Activated T-cell treated with anti-CD3 and anti-CD28 coated beads, Interleukin-2, amount 50 U/mL, for 24 hours (primary cell): ENCODE results near the gene GAB1.

Experiments
- DNase-seq: peaks from one replicate; pipeline ENCODE4 v3.0.0-alpha.2; 2020
- H3K27ac Mint-ChIP-seq: 2 replicates; pipeline ENCODE4 v1.8.0; 2020; ENCODE audit warnings: mild to moderate bottlenecking, mixed read lengths
- H3K27me3 Mint-ChIP-seq: 2 replicates; pipeline ENCODE4 v1.8.0; 2020; ENCODE audit warnings: mixed read lengths
- H3K36me3 Mint-ChIP-seq: 2 replicates; pipeline ENCODE4 v1.8.0; 2020; ENCODE audit warnings: low read depth, mixed read lengths
- H3K4me1 Mint-ChIP-seq: 2 replicates; pipeline ENCODE4 v1.8.0; 2020; ENCODE audit warnings: low read depth, mixed read lengths
- H3K4me3 Mint-ChIP-seq: 2 replicates; pipeline ENCODE4 v1.8.0; 2020; ENCODE audit warnings: mild to moderate bottlenecking, moderate library complexity, mixed read lengths
- H3K9me3 Mint-ChIP-seq: 2 replicates; pipeline ENCODE4 v1.8.0; 2020; ENCODE audit warnings: mixed read lengths

Gene GAB1

DNA sequence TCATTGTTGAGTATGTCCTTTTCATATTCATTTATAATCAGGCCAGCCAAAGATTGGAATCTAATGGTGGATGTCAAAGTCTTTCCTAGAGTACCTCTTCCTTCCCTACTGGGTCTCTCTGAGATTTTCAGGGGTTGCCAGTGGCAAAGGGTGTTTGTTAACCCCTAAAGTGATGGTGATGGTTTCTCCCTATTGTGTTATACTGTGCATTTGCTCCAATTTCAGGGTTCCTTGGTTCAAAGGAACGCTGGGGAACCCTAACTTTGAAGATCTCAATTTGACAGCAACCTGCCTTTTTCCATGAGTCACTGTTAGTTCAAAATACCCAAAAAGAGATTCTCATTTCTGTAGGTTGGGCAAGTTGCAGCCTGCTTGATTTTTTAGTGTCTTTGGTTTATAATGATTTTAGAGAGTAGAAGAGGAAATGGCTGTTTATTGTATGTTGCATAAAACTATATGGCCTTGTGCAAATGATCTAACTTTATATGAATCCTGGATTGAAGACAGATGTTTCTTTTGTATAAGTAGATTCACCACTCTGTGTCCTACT is 23.0 kb downstream of the GAB1 start:
- Mint-ChIP-seq H3K27me3 (no peaks in the 10 kb centered on the region), H3K27ac (peak overlapping the region; percentile 90), H3K4me3 (peak overlapping the region; percentile 44), H3K4me1 (peaks cover 38% of the 10 kb centered on the region), H3K36me3 (no peaks in the 10 kb centered on the region), H3K9me3 (no peaks in the 10 kb centered on the region)
- DNase-seq = no peak

DNA sequence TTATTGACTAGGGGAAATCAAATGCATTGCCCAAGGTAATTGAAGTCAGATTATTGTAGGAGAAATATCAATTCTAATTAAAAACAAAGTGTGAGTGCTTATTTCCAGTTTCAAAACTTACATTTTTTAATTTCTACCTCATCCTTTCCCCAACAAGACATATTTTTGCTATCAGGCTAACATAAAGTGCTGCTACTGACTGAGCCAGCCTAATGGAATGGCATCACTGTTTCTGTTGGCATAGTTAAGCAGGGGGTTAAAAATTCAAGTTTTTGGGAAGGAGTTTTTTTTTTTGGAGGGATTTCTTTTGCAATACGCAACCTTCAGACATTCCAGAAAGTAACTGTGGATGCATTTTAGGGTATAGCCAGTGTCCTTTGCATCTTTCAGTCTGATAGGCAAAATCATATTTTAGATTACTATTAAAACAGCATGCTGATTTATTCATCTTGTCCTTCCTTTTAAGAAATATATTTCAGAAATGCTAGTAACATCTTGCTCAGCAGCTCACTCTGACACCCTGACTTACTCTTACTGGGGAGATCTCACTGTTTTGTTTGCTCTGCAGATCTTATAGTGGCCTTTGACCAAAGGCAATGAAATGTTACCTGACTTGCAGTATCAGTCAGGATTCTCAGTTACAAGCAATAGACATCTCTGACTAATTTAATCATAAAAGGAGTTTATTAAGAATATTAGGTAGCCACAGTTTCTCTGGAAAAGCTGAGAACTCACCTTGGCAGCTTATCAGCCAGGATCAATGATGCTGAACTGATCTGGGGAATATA is 24.4 kb downstream of the GAB1 start:
- Mint-ChIP-seq H3K4me3 (no peak overlapping the region), H3K27ac (no peak overlapping the region), H3K36me3 (no peaks in the 10 kb centered on the region), H3K27me3 (no peaks in the 10 kb centered on the region), H3K9me3 (no peaks in the 10 kb centered on the region), H3K4me1 (peaks cover 38% of the 10 kb centered on the region)
- DNase-seq = no peak

DNA sequence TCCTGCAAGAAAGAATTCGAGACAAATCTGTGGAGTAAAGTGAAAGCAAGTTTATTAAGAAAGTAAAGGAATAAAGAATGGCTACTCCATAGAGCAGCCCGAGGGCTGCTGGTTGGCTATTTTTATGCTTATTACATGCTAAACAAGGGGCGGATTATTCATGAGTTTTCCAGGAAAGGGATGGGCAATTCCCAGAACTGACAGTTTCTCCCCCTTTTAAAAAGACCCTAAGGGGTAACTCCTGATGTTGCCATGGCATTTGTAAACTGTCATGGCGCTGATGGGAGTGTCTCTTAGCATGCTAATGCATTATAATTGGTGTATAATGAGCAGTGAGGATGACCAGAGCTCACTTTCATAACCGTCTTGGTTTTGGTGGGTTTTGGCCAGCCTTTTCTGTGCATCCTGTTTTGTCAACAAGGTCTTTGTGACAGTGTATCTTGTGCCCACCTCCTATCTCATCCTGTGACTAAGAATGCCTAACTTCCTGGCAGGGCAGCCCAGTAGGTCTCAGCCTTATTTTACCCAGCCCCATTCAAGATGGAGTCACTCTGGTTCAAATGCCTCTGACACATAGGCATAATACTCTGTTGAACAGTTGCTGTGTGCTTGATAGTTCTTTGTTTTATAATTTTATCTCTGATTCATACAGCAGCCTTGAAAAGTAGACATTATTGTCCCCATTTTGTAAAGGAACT is 25.8 kb downstream of the GAB1 start:
- Mint-ChIP-seq H3K36me3 (no peaks in the 10 kb centered on the region), H3K27me3 (no peaks in the 10 kb centered on the region), H3K4me1 (peaks cover 34% of the 10 kb centered on the region), H3K27ac (no peak overlapping the region), H3K9me3 (no peaks in the 10 kb centered on the region), H3K4me3 (no peak overlapping the region)
- DNase-seq = no peak

DNA sequence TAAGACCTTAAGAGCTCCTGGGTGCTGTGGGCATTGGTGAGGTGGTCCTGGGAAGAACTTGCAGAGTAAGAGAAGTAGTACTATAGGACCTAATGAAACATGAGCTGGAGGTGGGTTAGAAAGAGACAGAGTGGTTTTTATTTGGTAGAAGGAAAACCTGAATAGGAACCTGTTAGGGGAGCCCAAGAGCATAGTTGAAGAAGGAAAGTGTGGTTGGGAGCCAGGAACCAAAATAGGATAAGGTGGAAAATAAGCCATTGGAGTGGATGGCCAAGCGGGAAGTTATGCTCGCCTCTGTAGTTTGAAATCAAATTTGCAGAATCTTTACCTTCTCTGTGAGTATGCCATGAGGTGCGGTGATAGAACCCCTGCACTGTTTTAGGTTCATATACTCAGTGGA is 26.7 kb downstream of the GAB1 start:
- H3K27me3 Mint-ChIP-seq = no peaks in the 10 kb centered on the region
- H3K27ac Mint-ChIP-seq = no peak overlapping the region
- no peak for DNase-seq
- no peak overlapping the region for H3K4me3 Mint-ChIP-seq
- H3K4me1 Mint-ChIP-seq = peaks cover 30% of the 10 kb centered on the region
- H3K36me3 Mint-ChIP-seq = no peaks in the 10 kb centered on the region
- no peaks in the 10 kb centered on the region for H3K9me3 Mint-ChIP-seq

DNA sequence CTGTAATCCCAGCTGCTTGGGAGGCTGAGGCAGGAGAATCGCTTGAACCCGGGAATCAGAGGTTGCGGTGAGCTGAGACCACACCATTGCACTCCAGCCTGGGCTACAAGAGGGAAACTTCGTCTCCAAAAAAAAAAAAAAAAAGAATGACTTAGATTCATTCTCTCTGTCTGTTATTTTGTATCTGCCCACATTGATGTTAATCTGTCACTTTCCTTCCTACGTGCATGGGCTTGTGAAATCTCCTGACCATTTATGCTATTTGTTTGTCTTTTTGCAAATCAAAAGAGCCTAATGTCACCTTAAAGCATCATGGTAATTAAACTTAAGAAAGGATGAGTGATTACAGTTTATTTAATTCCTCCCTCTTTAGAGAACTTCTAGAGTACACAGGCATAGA is 27.4 kb downstream of the GAB1 start:
- no peaks in the 10 kb centered on the region for H3K27me3 Mint-ChIP-seq
- H3K9me3 Mint-ChIP-seq = no peaks in the 10 kb centered on the region
- H3K4me1 Mint-ChIP-seq = peaks cover 22% of the 10 kb centered on the region
- H3K4me3 Mint-ChIP-seq = no peak overlapping the region
- H3K27ac Mint-ChIP-seq = no peak overlapping the region
- H3K36me3 Mint-ChIP-seq = no peaks in the 10 kb centered on the region
- no peak for DNase-seq

DNA sequence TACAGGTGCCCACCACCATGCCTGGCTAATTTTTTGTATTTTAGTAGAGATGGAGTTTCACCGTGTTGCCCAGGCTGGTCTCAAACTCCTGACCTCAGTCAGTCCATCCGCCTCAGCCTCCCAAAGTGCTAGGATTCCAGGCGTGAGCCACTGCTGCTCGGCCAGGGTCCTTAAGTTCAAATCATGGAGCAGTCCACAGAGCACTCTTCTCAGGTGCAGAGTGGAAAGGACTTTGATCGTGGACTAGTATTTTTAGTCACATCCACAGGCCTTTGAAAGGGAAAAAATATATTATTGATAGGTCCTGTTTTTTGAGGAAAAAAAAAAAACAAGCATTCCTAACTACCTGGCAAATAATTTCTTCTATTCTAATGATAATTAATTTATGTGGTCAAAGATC is 31.2 kb downstream of the GAB1 start:
- H3K27ac Mint-ChIP-seq = no peak overlapping the region
- H3K27me3 Mint-ChIP-seq = peaks cover 10% of the 10 kb centered on the region
- H3K4me1 Mint-ChIP-seq = no peaks in the 10 kb centered on the region
- no peaks in the 10 kb centered on the region for H3K36me3 Mint-ChIP-seq
- no peak for DNase-seq
- H3K4me3 Mint-ChIP-seq = no peak overlapping the region
- peaks cover 2% of the 10 kb centered on the region for H3K9me3 Mint-ChIP-seq

DNA sequence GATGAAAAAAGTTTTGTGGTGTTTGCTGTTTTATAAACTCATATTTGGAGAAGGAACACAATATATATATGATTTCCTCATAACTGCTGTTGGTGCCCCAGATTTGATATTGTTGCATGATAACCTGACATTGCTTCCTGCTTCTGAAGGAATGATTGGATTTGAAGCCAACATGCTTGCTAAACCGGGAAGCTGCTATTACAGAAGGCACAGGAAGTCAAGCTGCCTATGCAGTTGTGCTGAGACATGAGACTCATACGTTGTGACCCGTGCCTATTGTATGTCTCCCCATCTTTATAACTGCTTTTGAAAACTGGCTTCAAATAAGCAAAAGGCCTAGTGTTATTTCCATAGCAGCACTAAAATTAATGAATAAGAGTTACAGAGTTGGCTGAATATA is 32.9 kb downstream of the GAB1 start:
- H3K4me1 Mint-ChIP-seq = no peaks in the 10 kb centered on the region
- H3K36me3 Mint-ChIP-seq = no peaks in the 10 kb centered on the region
- H3K9me3 Mint-ChIP-seq = peaks cover 2% of the 10 kb centered on the region
- no peak overlapping the region for H3K4me3 Mint-ChIP-seq
- no peak overlapping the region for H3K27ac Mint-ChIP-seq
- peaks cover 10% of the 10 kb centered on the region for H3K27me3 Mint-ChIP-seq
- DNase-seq = no peak

DNA sequence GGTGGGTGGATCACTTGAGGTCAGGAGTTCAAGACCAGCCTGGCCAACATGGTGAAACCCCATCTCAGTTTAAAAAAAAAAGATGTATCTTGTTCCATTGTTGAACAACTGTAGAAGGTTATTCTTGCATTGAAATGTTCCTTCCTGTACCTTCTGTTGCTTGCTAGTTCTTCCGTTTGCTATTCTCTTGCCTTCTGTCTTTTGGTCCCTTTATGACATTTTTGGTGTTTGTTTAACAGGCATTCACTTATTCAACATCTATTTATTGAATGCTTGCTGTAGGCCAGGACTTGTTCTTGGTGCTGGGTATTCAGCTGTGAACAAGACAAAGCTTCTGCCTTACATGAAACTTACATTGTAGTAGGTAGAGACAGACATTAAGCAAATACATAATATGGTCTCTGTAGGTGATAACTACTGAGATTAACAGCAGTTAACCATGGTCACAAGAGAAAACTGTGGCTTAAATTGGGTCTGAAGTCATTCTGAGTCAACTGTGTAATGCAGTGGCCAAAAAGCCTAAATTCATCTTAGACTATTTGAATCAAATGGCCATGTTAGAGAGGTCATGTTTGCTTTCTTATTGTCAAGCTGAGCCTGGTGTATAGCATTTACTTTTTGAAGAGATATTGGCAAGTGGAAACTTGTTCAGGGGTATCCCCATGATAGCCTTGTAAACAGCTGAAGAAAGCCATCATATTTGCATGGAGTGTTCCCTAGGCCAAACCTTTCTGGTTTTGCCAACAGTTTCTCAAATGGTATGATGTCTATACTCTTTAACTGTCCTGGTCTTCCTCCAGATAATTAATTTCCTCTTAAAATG is 35.6 kb downstream of the GAB1 start:
- Mint-ChIP-seq H3K27me3 (peaks cover 10% of the 10 kb centered on the region), H3K27ac (no peak overlapping the region), H3K4me1 (no peaks in the 10 kb centered on the region), H3K9me3 (peaks cover 2% of the 10 kb centered on the region), H3K4me3 (no peak overlapping the region), H3K36me3 (no peaks in the 10 kb centered on the region)
- no peak for DNase-seq

DNA sequence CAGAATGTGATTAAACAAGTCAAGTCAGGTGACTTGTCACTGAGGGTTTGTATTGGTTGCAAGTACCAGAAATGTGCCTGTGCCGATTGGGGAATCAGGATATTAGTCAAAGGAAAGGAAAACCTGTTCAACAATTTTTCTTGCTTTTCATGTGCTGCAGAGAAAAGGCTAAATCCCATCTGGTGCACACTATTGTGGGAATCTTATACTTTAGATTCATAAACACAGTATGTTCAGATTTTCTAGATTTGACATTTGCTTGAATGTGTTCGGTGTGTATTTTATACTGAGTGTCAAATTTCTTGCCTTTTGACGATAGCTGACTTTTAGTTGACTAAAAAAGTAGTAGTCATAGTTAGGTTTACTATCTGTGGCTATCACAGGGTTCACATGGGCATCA is 37.6 kb downstream of the GAB1 start:
- Mint-ChIP-seq H3K27ac (no peak overlapping the region), H3K4me1 (no peaks in the 10 kb centered on the region), H3K4me3 (no peak overlapping the region), H3K9me3 (peaks cover 2% of the 10 kb centered on the region), H3K27me3 (peaks cover 10% of the 10 kb centered on the region), H3K36me3 (no peaks in the 10 kb centered on the region)
- DNase-seq = no peak

DNA sequence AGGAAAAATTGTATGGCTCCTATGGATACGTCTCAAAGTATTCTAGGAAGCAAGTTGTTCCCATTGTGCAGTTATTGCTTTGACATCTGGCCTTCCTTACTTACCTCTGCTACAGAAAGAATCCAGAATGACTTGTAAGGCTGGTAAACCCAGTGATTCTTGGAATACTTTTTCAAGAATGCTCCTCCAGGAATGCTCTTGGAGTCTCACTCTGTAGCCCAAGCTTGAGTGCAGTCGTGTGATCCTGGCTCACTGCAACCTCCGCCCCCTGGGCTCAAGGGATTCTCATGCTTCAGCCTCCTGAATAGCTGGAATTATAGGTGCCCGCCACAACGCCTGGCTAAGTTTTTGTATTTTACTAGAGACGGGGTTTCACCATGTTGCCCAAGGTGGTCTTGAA is 38.1 kb downstream of the GAB1 start:
- H3K9me3 Mint-ChIP-seq = peaks cover 2% of the 10 kb centered on the region
- no peak overlapping the region for H3K4me3 Mint-ChIP-seq
- no peak for DNase-seq
- H3K4me1 Mint-ChIP-seq = no peaks in the 10 kb centered on the region
- H3K27me3 Mint-ChIP-seq = peaks cover 7% of the 10 kb centered on the region
- H3K27ac Mint-ChIP-seq = no peak overlapping the region
- no peaks in the 10 kb centered on the region for H3K36me3 Mint-ChIP-seq

DNA sequence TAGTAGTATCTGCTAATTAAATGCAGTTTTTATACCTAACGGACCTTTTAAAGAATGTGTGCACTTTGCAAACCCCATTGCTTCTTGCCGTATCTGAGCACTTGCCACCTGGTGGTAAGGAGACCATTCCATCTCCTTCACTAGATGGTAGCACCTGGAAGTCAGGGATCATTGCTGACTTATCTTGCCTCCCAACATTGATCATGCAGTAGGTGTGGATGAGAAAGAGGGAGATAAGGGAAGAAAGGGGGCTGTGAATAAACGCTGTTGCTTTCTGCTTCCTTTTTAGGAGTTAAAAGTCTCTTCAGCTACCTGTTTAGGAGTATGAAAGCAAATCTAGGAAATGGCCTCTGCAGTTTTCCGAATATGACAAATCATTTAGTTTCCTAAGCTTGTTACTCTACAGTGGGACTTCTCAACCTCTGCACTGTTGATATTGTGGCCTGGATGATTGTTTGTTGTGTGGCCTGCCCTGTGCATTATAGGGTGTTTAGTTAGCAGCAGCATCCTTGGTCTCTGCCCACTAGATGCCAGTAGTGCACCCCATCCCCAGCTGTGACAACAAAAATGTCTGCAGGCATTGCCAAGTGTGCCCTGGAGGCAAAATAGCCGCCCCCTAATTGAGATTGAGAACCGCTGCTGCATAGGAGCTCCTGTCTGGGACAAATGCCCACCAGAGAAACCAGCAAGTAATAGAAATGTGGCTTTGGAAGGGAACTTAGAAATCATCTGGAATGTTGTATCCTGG is 38.8 kb downstream of the GAB1 start:
- H3K4me3 Mint-ChIP-seq = no peak overlapping the region

DNA sequence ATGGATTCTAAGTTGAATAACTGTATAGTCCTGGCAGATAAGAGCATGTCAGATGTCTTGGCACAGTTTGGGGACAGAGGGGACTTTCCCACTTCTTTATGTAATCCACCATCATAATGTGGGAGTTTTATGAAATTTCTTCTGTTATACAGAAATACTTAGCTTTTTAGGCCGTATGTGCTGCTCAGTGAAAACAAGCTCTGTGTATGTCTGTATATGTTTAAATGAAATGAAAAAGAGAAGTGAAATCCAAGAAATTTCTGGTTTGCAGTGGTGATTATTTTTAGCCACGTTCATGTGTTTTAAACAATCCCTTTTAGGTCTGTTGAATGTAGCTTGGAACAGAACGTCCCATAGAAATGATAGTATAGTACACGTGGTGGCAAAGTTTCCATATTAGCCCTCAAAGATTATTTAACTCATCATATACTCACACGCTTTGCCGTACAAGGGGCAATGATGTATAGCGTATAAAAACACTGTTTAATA is 41.0 kb downstream of the GAB1 start:
- Mint-ChIP-seq H3K27ac (no peak overlapping the region), H3K27me3 (no peaks in the 10 kb centered on the region), H3K36me3 (no peaks in the 10 kb centered on the region), H3K9me3 (no peaks in the 10 kb centered on the region), H3K4me3 (no peak overlapping the region), H3K4me1 (no peaks in the 10 kb centered on the region)
- DNase-seq = no peak

More for the DNA sequence above, 38.8 kb downstream of the GAB1 start:
- DNase-seq = no peak
- H3K27me3 Mint-ChIP-seq = peaks cover 7% of the 10 kb centered on the region
- H3K4me1 Mint-ChIP-seq = no peaks in the 10 kb centered on the region
- H3K9me3 Mint-ChIP-seq = peaks cover 2% of the 10 kb centered on the region
- no peaks in the 10 kb centered on the region for H3K36me3 Mint-ChIP-seq
- H3K27ac Mint-ChIP-seq = no peak overlapping the region

DNA sequence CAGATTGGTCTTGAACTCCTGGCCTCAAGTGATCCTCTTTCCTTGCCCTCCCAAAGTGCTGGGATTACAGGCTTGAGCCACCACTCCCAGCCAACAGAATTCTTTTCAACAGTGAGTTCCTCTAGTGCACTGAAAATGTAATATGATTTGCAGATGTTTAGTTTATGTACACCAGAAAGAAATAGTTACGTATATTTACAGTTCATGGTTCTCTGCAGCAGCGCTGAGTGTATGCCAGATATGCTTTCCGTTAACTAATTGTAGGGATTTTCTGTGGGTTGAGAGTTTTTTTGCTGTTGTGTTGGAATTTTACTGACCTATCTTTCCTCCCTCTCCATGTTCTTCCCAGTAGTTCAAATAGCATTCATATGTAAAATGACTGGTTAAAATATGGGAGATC is 44.0 kb downstream of the GAB1 start:
- no peaks in the 10 kb centered on the region for H3K4me1 Mint-ChIP-seq
- no peaks in the 10 kb centered on the region for H3K36me3 Mint-ChIP-seq
- no peak overlapping the region for H3K27ac Mint-ChIP-seq
- H3K4me3 Mint-ChIP-seq = no peak overlapping the region
- H3K9me3 Mint-ChIP-seq = no peaks in the 10 kb centered on the region
- H3K27me3 Mint-ChIP-seq = peaks cover 3% of the 10 kb centered on the region
- no peak for DNase-seq
